GM21576 (cell line): ENCODE measurements around the gene SLC25A46.
"Not testable (repeated sequence)": the region's sequence is repeated elsewhere in the genome, so short reads cannot be mapped to it uniquely, and the experiment has no call there.

ENCODE experiments used
- ATAC-seq: cut with Tn5 transposase; IDR thresholded peaks from one replicate; pipeline ENCODE4 v1.9.1; 2021; ENCODE audit warnings: mild to moderate bottlenecking, moderate library complexity; ENCODE audit not compliant: unreplicated experiment

Gene SLC25A46

DNA sequence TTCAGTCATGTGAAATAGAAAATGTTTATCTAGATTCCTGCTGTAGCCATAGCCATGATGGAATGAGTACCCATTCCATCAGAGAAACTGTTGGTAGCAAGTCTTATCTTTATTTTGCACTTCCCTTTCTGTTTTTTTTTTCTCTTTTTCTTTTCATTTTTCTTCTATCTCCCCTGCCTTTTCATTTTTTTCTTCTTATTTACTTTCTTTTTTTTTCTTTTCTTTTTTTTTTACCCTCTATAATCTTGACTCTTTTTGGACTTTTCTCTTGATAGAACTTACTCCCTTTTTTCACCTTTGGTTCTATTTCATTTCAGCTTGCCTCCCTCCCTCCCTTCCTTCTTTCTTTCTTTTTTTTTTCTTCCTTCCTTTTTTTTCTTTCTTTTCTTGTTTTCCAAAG, 15.4 kb downstream of the SLC25A46 start:
- ATAC-seq: no peak

DNA sequence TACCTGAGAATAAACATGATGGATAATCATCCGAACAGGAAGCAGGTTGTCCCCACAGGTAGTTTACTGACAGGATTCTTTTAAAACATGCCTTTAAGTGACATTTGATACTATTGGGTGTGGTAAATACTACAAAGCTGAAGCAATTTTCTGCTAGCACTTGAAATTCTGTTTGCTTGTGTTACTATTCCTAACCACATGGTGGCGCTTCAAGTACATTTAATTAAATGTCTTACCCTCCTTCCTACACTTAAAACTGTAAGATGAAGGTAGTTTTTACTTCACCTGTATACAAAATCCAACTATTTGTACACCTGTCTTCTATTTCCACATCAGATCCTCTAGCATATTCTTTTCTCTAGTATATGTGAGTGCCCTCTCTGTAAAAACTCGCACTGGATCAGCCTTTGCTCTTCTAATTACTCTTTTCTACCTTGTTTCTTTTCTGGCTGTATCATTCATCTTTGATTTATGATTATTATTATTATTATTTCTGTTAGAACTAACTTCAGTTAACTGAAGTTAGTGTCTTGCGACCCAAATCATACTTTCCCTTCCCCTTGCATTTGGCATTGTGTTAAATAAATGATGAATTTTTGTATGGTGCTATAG, 18.4 kb downstream of the SLC25A46 start:
- ATAC-seq: no peak

- no peak for ATAC-seq
Observed at GRCh38 chr5:110760158-110760557, 21.4 kb downstream of the SLC25A46 start.

DNA sequence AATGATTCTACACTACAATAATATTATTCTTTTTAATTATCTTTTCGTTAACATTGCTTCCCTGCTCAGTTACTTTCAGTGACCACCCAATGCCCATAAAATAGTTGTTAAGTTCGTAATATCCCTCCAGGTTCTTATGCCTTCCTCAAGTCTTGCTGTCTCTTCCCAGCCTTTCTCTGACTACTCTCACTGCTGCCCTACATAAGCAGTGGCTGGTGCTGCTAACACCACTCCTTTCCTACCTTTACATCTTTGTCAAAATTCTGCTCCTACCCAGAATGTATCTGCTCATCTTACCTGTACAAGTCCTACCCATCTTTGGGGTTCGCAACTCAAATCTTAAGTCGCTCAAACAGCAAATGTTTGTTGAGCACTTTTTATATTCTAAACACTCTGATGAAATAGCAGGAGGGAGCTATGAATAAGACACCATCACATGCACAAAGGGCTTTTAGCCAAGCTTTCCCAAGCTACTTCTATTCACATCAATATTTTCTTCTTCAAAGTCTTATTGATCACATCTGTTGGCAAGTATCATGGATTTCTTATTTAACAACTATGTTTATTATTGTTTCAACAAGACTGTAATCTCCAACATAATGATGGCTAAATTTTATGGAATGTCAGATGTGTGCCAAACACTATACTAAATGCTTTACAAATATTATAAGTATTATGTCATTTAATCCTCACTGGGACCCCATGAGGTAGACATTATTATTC, 29.5 kb downstream of the SLC25A46 start:
- no peak for ATAC-seq

- no peak for ATAC-seq
Observed at GRCh38 chr5:110769000-110769681, 30.3 kb downstream of the SLC25A46 start.

DNA sequence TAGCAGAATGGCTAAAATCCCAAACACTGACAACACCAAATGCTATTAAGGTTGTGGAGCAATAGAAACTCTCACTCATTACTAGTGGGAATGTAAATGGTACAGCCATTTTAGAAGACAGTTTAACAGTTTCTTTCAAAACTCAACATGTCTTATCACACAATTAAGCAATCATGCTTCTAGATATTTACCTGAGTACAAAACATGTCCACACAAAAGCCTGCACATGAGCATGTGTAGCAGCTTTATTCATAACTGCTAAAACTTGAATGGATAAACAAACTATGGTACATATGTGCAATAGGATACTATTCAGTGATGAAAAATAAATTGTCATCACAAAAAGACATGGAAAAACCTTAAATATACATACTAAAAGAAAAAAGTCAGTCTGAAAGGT, 31.5 kb downstream of the SLC25A46 start:
- ATAC-seq: no peak

GRCh38 chr5:110784901-110785300, 46.1 kb downstream of the SLC25A46 start:
- ATAC-seq: no peak

DNA sequence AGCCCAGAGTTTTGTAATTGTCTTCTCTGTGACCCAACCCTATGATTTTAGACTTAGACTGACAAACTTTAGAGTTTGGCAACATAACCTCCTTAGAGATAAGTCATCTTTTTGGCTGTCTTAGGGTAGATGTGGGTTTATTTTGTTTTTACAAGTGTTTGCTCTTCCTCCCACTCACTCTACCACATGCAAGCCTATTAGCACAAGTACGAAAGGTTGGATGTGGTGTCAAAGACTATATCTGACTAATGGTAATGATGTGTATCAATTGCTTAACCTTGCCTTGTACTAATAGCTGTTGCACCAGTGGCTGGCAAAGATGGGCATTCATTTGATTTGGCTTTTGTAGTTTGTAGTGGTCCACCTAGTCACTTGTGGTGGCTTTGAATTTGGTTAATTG, 46.5 kb downstream of the SLC25A46 start:
- ATAC-seq: no peak

DNA sequence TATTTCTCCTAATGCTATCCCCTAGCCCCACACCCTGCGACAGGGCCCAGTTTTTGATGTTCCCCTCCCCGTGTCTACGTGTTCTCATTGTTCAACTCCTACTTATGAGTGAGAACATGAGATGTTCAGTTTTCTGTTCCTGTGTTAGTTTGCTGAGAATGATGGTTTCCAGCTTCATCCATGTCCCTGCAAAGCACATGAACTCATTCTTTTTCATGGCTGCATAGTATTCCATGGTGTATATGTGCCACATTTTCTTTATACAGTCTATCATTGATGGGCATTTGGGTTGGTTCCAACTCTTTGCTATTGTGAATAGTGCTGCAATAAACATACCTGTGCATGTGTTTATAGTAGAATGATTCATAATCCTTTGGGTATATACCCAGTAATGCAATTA, 49.2 kb downstream of the SLC25A46 start:
- ATAC-seq: not testable (repeated sequence)

GRCh38 chr5:110790673-110791072, 51.9 kb downstream of the SLC25A46 start:
- ATAC-seq: no peak

DNA sequence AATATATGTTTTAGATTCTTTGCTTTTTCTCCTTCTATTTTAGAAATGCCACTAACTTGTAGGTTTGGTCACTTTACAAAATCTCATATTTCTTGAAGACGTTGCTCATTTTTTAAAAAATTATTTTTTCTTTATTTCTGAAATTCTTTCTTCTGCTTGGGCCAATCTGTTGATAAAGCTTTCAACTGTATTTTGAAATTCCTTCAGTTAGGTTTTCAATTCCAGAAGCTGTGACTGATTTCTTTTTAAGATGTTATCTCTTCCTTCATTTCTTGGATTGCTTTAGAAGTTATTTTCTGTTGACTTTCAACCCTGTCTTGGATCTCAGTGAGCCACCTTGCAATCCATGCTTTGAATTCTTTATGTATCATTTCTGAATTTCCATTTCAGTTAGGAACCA, 64.2 kb downstream of the SLC25A46 start:
- no peak for ATAC-seq

- no peak for ATAC-seq
Observed at GRCh38 chr5:110803467-110804326, 64.9 kb downstream of the SLC25A46 start.

DNA sequence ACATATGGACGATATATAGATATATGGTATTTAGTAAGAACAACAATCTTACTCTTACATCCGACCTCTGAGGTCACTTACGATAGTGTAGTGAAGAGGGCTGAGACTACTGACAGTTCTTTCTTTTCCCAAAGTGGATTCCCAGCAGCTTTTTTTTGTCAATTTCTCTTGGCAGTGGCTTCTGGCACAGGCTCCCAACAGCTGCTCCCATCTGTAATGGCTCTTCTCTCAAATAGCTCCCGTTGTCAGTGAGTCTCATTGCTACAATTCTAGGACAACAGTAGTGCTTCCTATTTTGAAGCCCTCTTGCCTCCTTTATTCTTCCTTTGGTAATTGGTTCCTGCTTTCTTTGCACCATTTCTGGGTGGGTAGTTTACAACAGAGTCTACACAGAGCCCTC, 68.4 kb downstream of the SLC25A46 start:
- no peak for ATAC-seq

DNA sequence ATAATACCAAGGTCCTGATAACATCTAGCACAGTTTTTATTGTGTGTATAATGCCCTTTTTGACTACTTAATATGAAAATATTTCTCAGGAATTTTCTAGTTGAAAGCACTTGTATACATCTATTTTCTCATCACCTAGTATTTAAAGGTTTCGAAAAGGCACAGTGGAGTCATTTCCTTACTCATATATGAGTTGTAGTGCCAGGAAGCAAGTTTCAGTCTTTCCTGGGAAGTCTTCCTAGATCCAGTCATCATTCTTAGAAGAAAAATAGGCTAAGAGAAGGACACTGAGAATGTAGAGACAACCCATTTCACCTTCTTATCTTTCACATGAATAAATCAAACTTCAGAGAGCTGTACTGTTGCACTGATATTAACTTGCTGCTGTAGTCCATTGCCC, 70.2 kb downstream of the SLC25A46 start:
- ATAC-seq: no peak
